Ramos (cell line): ENCODE results near the gene FGF23.

ENCODE experiments used
- in situ Hi-C: fragments of 300-500 bp; cut with MboI; formaldehyde crosslinking; loops from one replicate; pipeline ENCODE4 v1.14.3; 2022; ENCODE audit warnings: low sequenced_read_pairs; ENCODE audit not compliant: unreplicated experiment

The FGF23 gene

DNA sequence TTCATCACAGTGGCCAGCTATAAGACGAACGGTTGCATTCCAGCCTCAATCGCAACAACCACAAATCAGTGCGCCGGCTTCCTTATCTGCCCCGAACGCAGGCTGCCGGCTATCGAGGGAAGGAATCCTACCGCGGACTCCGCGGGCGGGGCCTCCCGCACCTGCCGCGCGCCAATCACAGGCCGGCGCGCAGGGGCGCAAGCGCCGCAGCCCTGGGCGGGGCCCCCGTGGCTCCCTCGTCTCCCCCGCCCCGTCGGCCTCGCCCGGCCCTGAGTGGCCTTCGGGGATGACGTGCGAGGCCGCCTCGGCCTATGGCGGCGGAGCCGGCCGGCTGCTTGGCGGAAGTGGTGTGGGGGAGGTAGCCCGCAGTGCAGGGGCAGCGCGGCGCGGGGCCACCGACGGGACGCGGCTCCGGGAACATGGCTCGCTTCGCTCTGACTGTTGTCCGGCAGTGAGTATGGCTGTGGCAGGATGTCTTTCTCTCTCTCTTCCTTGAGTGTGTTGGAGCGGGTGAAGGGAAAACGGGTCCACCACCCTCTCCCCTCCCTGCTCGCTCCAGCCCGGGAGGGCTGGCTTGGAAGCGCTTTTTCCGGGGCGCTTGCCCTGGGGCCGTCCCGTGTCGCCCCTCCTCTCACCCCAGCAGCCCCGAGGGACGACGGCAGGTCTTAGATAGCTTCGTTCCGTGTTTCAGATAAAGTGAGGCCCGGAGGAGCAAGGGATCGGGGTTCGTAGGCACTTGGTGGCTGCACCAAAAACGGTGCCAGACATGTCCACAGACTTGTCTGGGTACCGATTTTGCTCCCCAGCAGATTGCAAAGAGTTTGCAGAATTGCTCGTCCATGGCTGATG lies 58.4 kb downstream of the FGF23 start, which contains the start of gene TIGAR:
TIGAR (plus strand) TSS at position 361 of the 849 bp plus-strand sequence; CDS start at position 420, 59 bp downstream.
- in situ Hi-C loops, result no loop called here

- in situ Hi-C loops, result no loop called here
Observed at GRCh38 chr12:4320497-4320852, 59.0 kb downstream of the FGF23 start.
